HG02938 (cell line): ENCODE results near the gene ZNF319.
A peak's percentile ranks its signal among the peaks of the same experiment; 100 is the strongest.
"Not testable (repeated sequence)": the region's sequence is repeated elsewhere in the genome, so short reads cannot be mapped to it uniquely, and the experiment has no call there.

ENCODE experiments used
- ATAC-seq: cut with Tn5 transposase; IDR thresholded peaks from one replicate; pipeline ENCODE4 v1.9.1; 2021; ENCODE audit warnings: mild to moderate bottlenecking, moderate library complexity; ENCODE audit not compliant: unreplicated experiment

ZNF319 gene

DNA sequence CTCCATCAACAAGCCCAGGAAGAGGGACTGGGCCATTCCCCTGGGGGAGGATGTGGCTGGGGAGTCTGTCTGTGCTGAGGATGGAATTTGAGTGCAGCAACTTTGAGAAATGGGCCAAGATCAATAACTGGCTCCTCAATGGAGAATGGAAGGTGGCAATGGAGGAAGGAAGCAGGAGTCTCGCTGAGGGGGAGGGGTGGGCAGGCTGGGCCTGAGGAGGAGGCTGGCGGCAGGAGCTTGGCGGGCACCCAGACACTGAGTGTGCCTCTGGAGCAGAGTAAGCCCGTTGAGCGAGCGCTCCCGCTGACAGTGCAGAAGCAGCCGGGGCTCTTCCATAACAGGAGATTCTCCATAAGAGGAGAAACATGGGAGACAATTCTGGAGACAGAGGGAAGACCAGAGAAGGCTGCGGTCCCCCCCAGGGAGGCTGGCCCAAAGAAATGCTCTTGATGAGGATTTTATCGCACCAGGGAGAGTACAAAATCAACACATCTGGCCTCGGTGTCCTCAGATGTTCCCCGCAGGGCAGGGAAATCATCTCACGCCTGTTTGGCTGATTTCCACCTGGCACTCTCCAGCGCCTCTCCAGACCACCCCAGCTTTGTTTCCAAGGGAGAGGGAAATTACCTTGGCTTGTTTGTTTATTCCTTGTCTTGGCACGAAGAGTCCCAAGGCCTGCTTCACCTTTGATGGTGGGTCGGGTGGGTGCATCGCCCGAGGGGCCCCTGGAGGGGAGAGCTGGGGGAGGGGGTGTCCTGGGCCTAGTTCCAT is 22.3 kb upstream of the ZNF319 start:
- no peak for ATAC-seq

GRCh38 chr16:58021661-58022551 is 21.4 kb upstream of the ZNF319 start:
- ATAC-seq, result no peak

DNA sequence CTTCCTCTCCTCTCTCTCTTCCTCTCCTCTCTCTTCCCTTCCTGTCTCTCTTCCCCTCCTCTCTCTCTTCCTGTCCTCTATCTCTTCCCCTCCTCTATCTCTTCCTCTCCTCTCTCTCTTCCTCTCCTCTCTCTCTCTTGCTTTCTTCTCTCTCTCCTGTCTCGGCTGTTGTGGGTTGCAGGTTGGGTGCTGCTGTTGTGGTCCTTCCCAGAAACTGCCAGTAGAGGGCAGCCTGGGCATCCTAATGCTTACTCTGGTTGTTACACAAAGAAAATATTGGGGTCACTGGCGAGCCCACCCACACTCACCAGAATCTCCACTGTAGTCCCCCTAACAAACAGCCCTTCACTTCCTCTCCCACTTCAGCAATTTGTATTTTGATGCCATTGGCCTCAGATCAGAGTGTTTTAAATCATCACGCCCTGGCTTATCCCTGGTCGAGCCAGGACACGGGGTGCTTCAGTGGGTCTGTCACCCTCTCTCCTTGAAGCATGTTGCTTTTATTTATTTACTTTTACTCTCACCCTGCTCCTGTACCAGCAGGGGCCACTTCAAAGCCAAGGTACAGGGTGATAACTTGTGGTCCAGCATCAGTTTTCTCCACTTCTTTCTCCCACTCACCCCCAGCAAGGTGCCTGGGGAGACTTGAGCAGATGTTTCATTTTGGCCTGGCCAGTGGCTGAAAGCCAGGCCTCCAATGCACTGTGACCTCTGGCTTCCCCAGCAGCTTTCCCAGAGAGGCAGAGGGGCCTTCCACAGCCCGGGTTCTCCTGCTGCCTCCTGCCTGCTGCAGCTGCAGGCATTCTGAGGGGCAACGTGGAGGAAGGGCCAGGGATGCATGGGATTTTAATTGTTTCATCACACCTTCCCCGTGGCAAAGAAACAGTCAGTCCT is 20.4 kb upstream of the ZNF319 start:
- ATAC-seq, result no peak

DNA sequence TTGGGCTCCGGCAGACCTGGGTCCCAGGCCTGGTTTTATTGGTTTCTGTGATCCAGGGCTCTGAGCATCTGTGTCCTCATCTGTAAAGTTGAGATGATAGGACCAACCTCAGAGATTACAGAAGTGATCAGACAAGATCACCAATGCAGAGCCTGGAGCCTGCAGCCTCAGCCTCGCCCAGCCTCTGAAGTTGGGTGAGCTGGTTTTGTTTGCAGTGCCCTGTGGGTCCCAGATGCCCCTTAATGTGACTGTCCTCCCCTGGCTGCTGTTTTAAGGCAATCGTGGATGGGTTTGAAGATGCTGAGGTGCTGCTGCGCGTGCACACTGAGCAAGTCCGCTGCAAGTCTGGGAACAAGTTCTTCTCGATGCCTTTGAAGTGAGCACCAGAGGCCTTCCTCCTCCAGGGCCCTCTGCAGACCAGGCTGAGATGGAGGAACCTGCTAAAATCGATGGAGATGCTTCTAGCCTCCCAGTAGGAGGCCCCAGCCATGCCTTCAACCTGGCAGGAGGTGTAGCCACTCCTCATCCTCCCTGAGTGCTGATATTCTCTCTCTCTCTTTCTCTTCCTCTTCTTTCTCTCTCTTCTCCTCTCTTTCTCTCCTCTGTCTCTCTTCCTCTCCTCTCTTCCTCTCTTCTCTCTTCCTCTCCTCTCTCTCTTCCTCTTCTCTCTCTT is 19.5 kb upstream of the ZNF319 start:
- no peak for ATAC-seq

DNA sequence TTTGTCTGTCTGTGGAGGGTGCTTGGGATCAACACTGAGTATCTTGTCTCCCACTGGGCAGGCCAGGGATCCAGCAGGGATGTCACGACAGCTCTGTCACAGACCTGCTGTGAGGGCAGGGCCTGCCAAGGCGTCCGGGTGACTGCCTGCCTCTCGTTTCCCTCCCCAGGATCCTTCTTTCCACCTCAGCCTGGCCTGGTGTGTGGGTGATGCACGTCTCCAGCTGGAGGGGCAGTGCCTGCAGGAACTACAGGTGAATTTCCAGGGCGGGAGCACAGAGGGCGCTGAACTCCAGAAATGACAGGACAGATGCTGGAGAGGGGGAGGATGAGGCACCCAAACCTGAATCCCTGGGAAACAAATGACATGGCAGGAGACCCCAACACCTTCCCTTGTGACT is 18.3 kb upstream of the ZNF319 start:
- no peak for ATAC-seq

- no peak for ATAC-seq
Observed at GRCh38 chr16:58016840-58017446, 16.5 kb upstream of the ZNF319 start.

- no peak for ATAC-seq
Observed at GRCh38 chr16:58013201-58013956, 12.9 kb upstream of the ZNF319 start.

- no peak for ATAC-seq
Observed at GRCh38 chr16:58012481-58012880, 12.0 kb upstream of the ZNF319 start.

DNA sequence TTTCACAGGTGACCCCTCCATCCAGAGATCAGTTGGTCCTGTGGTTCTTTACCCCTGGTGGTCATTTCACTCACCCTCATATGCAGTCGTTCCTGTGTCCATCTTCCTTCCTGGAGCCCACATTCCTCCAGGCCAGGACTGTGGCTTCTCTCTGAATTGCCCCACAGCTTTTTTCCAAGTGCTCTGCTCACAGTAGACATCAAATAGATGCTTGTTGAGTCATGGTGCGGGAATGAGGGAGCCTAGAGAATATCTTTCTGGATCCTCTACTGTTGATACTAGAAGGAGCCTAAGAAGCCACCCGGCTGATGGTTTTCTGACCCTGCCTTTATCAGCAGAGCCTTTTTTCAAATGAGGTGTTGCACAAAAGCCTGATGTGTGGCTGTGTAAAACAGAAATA is 11.2 kb upstream of the ZNF319 start:
- no peak for ATAC-seq

DNA sequence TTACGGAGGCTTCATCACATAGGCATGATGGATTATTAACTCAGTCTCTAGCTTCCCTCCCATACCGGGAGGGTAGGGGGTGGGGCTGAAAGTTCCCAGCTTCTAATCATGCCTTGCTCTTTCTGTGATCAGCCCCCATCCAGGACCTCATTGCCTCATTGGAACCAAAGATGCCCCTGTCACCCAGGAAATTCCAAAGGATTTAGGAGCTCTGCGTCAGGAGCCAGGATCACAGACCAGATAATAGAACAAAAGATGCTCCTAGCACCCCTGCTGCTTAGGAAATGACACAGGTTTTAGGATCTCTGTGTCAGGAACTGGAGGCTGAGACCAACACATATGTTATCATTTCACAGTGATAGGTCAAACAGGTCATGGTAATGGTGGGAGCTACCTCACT is 10.4 kb upstream of the ZNF319 start:
- no peak for ATAC-seq

DNA sequence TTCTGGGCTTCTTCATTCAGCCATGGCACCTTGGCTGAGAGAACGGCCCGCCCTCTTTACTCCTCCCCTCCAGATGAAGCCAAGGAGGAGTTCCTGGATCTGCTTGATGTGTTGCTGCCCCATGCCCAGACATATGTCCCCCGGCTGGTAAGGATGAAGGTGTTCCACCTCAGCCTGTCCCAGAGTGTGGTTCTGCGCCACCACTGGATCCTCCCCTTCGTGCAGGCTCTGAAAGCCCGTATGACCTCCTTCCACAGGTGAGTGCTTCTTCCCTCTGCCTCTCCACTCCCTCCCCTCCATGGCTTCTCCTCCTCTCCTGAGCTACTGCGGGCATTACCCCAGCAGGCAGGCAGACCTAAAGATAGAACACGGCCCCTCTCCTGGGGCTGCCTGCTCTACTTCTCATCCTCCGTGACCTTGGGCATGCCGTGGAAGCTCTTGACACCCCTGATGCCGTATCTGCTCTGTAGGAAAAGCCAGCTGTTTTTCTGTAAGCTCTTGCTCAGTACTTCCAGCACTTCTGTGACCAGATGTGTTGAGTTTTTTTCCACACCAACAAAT is 9.5 kb upstream of the ZNF319 start:
- ATAC-seq, result no peak

DNA sequence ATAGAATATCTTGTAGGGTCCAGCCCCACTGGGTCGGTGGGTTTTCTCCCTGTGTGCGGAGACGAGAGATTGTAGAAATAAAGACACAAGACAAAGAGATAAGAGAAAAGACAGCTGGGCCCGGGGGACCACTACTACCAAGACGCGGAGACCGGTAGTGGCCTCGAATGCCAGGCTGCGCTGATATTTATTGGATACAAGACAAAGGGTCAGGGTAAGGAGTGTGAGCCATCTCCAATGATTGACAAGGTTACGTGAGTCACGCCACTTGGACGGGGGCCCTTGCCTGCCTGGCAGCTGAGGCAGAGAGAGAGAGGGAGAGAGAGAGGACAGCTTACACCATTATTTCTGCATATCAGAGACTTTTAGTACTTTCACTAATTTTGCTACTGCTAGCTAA is 4.3 kb upstream of the ZNF319 start:
- ATAC-seq, result not testable (repeated sequence)

- ATAC-seq, result no peak
Observed at GRCh38 chr16:58002936-58003335, 2.5 kb upstream of the ZNF319 start.

GRCh38 chr16:58002416-58002800 is 1.9 kb upstream of the ZNF319 start:
- no peak for ATAC-seq

DNA sequence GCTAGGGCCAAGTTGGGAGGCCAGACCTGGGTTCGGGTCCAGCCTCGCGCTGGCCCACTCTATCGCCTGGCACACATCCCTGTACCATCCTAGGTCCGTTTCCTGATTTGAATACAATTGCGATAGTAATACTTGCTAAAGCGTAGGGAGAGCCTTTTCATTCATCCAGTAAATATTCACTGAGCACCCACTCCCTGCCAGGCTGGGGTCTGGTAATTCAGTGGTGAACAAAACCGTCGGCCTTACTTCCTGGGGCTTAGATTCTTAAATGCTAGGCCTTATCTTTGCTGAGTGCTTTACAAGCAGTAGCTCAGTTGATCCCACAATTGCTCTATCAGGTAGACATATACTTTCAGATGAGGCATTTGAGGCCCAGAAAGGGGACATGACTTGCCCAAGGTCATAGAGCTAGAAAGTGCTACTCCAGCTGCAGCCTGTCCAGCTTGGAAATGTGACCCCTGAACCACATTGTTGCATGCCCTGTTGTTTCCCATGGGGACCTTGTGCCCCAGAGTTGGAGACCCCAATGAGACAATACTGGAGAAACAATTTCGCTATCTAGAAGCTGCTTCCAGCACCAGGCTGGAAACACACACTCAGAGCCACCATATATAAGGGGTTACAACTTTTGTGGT is 1.4 kb upstream of the ZNF319 start:
- no peak for ATAC-seq

- ATAC-seq, result peak; percentile 77
Observed at GRCh38 chr16:58000706-58001676, 519 bp upstream of the ZNF319 start, which contains the start of gene USB1. Gene USB1, plus strand, starts transcription at chr16:58001407. Its CDS starts 77 bp downstream, at chr16:58001484.

DNA sequence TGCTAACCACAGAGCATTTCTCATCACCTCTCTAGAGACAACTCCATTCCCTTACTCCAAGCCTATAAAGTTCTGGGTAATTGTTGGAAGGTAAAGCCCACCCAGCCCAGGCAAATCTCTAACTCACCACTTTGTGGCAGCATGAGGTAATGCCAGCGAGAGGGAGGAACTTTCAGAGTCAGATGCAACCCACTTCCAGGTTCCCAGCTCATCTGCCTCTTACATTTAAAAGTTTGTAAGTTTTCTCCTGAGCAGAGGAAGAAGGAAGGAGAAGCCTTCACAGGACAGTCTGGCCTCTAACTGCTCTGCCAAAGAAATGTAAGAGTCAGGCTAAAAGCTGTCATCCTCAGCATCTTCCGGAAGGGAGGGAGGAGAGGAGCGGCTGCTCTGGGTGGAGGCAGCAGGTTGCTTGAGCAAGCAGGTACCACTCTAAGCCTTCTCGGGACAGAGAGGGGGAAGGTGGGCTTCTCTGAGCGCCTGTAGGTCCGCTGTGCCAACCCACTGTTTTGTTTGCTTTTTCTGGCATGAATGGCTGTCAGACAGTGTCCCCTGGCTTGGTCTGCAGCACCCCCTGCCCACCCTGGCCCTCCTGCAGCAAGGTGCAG is 1.0 kb downstream of the ZNF319 start:
- ATAC-seq, result no peak
